CD1c-positive myeloid dendritic cell (primary cell): Measurements from ENCODE around the gene SLC24A4.
A peak's percentile ranks its signal among the peaks of the same experiment; 100 is the strongest.

ENCODE experiments used
- DNase-seq: peaks from one replicate; pipeline ENCODE4 v3.0.0-alpha.2; 2016; ENCODE audit errors: extremely low spot score

Gene SLC24A4, protein sequence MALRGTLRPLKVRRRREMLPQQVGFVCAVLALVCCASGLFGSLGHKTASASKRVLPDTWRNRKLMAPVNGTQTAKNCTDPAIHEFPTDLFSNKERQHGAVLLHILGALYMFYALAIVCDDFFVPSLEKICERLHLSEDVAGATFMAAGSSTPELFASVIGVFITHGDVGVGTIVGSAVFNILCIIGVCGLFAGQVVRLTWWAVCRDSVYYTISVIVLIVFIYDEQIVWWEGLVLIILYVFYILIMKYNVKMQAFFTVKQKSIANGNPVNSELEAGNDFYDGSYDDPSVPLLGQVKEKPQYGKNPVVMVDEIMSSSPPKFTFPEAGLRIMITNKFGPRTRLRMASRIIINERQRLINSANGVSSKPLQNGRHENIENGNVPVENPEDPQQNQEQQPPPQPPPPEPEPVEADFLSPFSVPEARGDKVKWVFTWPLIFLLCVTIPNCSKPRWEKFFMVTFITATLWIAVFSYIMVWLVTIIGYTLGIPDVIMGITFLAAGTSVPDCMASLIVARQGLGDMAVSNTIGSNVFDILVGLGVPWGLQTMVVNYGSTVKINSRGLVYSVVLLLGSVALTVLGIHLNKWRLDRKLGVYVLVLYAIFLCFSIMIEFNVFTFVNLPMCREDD

DNA sequence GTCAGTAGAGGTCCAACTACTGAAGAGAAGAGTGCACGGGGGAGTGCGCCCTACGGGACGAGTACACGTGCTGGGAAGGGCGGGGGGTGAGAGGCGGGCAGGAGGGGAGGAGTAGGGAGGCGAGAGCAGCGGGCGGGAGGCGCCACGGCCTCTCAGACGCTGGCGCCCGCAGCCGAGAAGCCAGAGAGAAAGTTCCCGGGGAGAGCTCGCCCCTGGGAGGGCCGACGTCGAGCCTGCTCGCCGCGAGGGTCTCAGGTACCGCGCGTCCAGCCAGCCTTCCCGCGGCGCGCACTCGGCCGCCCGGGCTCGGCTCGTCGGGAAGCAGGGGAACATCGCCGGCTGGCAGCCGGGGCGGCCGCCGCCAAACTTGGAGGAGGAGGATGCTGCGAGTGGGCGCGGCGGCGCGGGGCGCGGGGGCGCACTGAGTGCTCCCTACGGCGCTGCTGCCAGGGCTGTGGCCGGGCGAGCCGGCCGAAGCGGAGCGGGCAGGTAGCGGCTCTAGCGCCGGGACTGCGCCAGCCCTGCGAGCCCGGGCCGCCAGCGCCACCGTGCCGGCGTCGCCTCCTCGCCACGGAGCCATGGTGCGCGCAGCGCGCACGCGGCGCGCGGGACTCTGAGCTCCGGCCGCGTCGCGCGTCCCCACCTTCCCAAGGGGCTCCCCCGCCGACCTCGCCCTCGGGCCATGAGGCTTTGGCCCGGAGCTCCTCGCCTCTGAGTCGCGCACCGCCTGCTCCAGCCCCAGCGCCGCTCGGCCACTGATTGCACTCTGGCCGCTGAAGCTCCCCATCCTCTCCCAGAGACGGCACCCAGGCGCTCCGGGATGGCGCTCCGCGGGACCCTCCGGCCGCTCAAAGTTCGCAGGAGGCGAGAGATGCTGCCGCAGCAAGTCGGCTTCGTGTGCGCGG is at the start of gene SLC24A4:
SLC24A4 (plus strand) TSS at position 155 of the 905 bp plus-strand sequence; CDS start at position 821, 666 bp downstream.
- peak; percentile 11 for DNase-seq

DNA sequence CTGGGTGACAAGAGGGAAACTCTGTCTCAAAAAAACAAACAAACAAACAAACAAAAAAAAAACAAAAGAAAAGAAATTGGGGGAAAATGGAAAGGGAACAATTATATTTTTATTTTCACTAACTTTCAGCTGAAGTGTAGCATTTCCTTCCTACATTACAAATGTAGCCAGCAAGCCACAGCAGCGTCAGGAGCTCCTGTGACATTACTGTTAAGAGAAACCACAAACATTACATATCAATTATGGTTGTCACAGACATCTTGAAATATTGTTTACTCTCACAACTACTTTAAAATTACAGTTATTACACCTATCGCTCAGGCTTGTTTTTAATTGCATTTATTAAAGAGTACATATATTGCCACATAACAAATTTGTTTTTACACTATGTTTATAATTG is 49.8 kb upstream of the SLC24A4 start:
- DNase-seq, result no peak

DNA sequence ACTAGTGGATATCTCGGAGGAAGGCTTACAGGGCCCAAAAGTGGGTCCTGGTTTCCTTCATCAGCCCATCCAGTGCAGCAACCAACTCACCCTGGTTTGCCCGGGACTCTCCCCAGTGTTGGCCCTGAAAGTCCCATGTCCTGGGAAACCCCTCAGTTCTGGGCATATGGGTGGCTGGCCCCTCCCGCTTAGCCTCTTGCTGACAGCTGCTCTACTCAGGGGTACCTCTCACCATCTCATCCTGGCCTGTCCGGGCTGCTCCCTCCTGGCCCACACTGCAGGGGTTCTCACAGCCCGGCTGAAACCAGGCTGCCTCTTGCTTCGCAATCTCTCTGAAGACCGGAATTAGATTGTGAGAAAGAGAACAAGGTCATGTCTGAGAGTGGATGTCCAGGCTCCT is 48.9 kb upstream of the SLC24A4 start:
- DNase-seq, result no peak

DNA sequence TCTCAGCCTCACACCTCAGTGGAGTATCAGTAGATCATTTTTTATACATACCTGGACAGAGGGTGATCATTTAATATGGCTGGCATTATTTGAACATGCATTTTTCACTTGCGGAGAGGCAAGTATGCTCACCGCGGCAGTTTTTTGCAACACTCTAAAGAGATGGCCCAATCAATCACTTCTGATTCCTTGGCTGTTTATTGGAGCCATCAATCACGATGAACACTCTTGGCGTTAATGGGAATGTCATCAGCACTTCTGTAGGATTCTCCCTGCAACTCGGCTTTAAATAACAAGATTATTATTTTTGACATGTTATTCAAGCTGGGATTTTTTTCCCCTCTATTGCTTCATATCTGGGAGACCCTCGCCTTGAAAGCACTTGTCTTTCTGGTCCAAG is 46.9 kb upstream of the SLC24A4 start:
- no peak for DNase-seq

DNA sequence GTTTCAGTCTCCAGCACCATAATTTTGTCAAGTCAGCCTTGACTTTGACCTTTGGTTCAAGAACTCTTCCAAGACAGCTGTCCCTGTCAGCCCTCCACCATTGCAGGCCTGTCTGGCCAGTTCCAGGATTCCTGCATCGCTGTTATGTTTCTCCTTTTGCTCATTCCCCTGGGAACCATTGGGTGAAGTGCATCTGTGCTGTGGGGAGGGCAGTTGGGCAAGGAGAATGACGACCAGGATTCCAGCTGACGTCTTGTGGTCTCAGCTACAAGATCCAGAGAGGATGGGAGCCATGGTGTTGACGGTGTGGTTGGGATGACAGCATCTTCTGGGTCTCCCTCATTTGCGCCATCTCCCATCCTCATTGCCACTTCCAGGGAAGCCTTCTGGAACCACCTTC is 45.9 kb upstream of the SLC24A4 start:
- DNase-seq, result no peak

DNA sequence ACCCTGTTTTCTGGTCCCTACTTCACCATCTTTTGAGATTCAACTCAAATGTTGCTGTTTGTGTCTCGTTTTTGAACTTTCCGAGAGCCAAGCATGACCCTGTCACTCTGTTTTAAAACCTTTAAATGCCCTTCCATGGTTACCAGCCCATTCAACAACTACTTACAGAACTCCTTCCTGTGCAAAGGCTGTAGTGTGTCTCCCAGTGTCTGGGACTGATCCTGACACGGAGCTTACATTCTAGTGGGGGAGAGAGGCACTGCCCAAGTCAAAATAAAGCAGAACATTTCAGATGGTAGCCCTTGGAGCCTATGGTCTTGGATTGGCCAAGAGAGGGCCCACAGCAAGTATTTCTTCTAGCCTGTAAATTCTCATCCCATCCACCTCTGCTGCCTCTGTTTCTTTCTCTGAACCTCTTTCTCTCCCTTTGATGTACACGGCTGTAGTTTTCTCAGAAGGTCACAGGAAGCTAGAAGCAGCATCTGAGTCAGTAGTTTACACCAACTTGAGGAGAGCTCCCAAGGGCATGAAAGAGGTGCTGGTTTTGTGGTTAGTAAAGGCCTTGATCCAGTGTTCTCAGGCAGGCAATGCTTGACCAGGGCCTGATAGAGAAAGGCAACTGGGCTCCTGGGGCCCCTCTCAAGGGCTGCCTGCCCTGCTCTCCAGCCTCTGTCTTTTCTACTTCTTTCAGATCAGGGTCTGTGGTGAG is 42.3 kb upstream of the SLC24A4 start:
- DNase-seq, result no peak

DNA sequence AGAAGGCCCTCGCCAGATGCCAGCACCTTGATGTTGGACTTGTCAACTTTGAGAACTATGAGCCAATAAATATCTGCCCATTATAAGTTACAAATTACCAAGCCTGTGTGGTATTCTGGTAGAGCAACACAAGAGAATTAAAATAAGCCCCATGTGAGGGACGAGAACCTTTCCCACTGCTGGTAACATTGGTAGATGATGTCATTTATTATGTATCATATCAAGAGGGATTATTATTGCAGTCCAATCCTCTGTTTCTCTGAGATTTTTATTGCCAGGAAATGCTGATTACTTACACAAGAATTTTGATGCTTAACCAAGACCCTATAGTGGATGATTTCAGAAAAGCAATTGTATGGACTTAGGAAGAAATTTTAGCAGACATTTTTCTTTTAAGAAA is 40.3 kb upstream of the SLC24A4 start:
- no peak for DNase-seq

DNA sequence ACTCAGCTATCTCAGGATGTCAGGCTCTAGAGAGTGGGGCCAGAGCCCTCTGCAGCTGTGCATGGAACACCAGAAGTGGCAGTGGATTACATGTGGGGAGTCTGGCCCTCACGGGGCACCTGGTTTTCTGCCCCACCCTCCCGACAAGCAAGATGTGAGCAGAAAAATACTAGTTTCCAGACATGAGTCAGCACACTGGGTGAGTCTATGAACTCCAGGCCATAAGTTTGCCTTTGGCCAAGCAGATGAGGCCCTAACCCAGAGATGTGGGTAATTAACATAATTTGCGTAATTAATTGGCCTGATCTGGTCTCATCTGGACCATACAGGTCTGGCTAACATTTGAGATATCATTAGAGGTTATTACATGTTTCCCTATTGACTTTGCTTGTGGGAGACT is 37.7 kb upstream of the SLC24A4 start:
- DNase-seq, result no peak

DNA sequence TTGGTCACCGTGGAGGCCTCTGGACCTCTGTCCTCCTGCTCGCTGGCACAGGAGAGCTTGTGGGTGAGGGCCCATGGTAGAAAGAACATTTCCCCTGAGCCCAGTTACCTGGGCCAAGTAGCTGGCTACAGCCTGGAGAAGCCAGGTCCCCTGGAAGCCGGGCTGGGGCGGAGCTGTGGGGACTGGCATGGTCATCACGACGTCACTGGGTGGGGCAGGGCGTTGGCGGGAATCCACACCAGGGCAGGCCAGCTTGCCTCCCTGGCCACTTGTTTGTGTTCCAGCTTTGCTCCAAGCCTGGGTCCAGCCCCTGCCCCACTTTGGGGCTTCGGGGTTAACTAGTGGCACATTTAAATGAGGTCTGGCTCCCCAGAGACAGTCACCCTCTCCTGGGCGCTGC is 35.0 kb upstream of the SLC24A4 start:
- DNase-seq, result no peak

DNA sequence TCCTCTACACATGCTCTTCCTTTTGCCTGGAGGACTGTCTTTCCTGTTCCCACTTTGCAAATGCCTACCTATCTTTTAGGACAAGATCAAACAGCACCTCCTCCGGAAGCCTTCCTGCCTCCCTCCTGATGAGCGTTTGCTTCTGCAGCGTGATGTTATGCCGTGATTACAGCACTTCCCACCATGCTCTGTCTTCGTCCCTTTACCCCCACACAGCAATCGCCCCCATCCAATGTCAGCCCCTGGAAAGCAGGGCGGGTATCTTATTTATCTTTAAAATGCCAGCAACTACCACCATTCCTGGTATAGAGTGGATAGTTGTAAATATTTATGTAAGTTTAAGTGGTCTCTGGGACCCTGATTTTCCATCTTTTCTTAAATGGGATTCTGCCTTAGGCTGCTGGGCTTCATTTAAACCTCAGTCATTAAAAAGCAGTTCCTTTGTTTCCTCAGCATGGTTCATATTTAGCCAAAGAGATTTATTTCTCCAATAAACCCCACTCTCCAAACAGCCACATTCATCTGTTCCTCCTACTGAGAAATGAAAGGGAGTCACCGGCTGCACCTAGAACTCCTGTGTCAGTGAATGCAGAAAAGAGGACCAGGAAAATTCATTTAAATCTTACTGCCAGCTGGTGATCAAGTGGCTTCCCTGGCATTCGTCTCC is 33.8 kb upstream of the SLC24A4 start:
- no peak for DNase-seq

DNA sequence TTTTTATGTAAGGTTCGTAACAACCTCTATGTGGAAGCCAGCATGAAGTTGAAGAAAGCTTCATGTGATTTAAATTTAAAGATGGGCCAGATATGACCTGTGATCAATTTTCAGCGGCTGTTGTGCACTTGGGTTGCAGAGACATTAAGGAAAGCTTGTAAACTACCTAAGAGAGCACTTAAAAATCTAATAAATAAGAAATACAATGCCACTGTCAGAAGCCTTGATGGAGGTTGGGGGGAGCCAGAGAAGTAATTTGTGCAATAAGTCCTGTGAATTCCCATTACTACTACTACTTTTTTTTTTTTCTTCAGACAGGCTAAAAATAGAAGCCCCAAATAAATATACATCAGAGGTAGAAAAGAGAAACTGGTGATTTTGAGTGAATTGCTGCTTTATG is 30.3 kb upstream of the SLC24A4 start:
- no peak for DNase-seq

DNA sequence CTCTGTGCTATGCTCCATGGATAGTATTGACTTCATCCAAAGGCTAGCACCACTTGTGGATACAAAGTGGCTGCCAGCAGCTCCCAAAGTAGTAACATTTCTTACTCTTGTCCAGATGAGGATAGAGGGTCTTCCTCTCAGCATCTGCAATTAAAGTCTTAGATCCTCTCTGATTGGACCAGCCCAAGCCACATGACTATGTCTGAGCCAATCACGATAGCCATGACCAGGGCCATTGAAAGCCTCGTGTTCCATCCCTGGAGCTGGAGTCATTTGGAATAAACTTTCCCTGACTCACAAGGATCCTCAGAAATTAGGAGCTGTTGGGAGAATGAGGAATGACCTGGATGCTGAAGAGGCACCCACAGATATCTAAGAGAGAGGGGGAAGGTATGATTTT is 28.5 kb upstream of the SLC24A4 start:
- DNase-seq, result no peak

DNA sequence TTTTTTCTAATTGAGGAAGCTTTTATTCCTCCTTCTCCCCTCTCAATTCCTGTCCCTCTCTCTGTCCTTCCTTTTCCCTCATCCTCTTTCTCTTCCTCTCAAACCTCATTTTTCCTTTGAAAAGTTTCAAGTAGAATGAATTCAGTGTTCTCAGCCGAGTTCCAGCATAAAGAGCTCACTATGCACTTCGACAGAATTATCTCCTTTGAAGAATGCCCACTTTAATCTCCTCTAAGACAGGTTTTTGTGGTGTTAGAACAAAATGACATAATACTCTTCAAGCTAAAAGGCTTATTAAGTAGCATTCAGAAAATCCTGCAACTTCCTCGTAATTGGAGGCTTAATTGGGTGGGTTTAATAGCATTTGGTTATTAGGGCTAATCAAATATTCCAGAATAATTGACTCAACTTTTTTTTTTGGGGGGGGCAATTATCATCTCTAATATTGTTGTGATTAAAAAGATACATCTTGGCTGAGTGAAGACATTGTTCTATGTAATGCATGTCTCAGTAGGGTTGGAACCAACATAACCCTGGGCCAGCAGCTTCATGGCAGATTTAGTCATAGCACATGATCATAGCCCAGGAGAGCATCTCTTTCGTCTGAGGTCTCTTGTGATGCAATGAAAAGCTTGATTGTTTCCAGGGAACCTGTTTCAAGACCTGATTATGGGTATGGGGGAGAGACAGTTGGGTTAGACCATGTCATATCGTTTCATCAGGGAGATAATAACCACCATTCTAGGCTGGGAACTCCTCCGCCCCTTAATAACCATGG is 25.0 kb upstream of the SLC24A4 start:
- DNase-seq, result no peak

DNA sequence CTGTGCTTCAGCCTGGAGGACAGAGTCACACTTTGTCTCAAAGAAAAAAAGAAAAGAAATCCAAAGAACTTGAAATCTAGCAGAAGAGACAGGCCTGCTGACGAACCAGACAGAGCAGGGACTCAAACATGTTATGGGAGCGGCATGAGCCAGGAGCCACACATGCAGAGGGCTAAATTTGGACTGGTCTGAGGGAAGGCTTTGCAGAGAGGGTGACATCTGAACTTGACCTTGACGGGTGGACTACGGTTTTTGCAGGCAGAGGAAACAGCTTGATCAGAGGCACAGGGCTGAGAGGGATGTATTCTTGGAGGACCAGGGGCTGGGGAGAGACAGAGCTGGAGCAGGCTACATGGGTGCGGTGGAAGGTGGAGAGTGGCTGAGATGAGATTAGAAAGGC is 20.5 kb upstream of the SLC24A4 start:
- no peak for DNase-seq

DNA sequence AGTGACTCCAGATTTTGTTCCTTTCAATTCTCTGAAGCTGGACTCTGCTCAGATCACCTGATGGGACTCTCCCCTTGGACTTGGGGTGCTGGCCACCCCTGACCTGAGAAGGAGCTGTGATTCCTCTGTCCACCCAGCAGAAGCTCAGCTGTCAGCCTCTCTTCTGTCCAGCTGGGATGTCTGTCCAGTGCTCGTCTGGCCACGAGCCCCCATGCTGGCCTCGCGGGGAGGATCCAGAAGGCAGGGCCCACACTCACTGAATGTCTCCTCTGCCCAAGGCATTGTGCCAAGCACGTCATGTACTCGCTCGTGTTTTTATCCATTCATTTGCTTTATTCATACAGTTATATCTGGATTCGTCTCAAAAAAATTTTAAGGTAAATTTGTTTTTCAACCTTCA is 14.2 kb upstream of the SLC24A4 start:
- DNase-seq, result no peak

DNA sequence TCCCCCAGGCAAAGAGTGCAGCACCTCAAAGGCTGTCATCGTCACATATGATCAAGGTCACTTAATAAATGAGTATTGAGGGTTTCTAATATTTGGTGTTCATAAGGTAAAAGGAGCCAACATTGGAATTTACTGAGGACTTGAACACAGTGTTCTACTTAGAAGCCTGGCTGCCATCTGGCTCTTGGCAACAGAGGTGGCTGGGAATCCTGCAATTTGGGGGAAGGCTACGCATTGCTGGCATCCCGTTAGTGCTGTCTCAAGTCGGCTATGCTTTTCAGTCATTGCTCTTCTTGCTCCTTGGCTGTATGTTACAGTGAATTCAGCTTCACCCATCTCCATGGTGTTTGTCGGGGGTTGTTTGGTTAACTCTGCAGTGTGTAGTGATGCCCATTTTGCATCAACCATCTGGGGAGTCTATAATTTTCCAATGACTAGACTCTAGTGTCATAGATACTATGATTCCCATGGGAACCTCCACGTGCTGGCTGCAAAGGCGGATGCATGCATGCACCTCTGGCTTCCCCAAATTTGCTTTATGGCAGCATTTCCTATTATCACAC is 12.9 kb upstream of the SLC24A4 start:
- no peak for DNase-seq

DNA sequence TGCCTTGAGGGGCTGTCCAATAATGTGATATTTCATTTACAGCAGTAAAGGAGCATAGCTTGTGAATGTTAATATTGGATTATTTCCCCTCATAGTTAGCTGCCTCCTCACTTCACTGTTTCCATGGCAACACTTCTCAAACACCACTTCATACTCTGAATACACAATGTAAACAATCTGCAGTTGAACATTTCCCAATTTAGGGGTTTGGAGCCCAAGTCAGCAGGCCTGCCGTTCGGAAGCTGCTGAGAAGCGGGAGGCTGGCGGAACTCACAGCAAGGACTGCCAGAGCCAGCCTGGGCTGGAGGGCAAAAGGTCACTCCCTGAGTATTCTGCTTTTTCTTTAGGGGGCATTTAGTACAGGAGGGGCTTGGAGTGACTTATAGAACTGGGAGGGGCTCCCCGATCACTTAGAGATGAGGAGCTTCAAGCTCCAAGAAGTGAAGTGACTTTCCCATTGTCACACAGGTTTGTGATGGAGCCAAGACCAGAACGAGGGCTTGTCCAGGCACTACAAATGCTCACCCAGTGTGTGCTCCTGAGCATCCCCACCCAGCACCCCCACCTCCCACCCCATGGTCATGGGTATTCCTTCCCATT is 12.1 kb upstream of the SLC24A4 start:
- no peak for DNase-seq

DNA sequence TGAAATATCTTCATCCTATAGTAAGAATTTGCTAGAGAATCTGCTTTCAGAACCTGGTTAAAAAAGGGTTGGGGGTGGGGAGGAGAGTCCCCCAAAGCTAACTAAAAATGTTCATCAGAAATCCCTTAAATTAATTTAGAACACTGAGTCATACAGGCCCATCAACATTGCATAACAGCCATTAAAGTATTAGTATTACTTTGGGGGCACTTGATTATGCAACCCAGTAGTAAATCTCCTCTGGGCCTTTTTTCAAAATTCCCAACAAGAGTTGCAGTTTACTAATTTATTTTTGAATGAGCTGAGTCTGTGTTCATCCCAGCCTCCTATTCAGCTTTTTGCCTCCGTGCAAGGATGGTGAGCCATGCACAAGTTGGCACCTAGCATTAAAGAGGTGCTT is 8.8 kb upstream of the SLC24A4 start:
- no peak for DNase-seq

DNA sequence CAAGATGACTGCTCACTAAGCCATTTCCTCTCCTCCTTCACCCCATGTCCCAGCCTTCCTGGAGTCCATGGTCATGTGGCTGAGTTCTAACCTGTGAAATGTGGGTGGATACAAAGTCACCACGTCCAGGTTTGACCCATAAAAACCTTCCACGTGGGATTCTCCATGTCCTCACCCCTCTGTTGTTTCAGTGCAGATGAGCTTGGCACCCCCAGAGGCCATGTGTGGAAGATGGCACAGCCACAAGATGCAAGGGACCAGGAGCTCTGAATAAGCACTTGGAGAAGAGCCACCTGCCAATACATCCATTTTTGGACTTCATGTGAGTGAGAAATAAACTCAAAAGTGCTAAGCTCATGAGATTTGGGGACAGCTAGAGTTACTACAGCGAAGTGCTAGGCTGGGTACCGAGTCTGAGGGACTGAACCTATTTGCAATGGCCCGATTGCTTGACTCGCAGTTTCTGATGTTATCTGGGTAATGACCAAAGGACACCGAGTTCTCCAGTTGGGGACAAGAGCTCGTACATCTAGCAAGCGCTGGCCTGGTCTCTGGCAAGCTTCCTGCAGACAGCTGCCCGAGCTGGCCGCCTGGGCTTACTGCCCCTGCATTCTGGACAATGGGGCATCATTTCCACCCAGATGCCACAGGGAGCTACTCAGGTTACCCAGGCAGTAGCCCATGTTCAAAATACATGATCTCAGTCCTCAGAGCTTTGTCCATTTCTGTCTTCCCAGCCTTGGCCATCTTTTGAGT is 7.7 kb upstream of the SLC24A4 start:
- no peak for DNase-seq
